HepG2 (cell line): ENCODE results near the gene TMEM221. TPM values are rescaled to one million over a fixed set of nuclear protein-coding genes. Genes with fewer than 3 reads are reported as not detected.
A peak's percentile ranks its signal among the peaks of the same experiment; 100 is the strongest.

ENCODE experiments used
- CBX2 ChIP-seq, 2 experiments: fragments of 200-600 bp in 1 of 2; sonication (generic); formaldehyde crosslinking in 1 of 2; IDR thresholded peaks; 2 replicates each; pipeline versions ENCODE4 v1.7.0 to v1.8.1; 2018 to 2022; ENCODE audit warnings: low read depth in 2 of 2, low read length in 1 of 2, mild to moderate bottlenecking in 1 of 2, missing genetic modification reagents in 1 of 2
- DNMT3B ChIP-seq: conservative IDR thresholded peaks from 2 replicates; pipeline ENCODE4 v1.6.1; 2016; ENCODE audit warnings: missing biosample characterization, control low read depth
- HNRNPH1 ChIP-seq: fragments of 200-400 bp; formaldehyde crosslinking; optimal IDR thresholded peaks from 2 replicates; pipeline ENCODE3; 2017; ENCODE audit warnings: mild to moderate bottlenecking, low read depth, low read length
- MYNN ChIP-seq: sonication (generic); formaldehyde crosslinking; IDR thresholded peaks from 2 replicates; pipeline ENCODE4 v1.4.0; 2020; ENCODE audit warnings: mild to moderate bottlenecking, low read depth, missing genetic modification reagents
- RARA ChIP-seq: IDR thresholded peaks from 2 replicates; pipeline ENCODE4 v1.6.1; 2016; ENCODE audit warnings: missing genetic modification reagents, missing compliant biosample characterization
- RFXAP ChIP-seq: sonication (generic); formaldehyde crosslinking; IDR thresholded peaks from 2 replicates; pipeline ENCODE4 v1.4.0; 2020; ENCODE audit warnings: missing genetic modification reagents, borderline replicate concordance
- SETDB1 ChIP-seq: sonication (generic); formaldehyde crosslinking; IDR thresholded peaks from 2 replicates; pipeline ENCODE4 v1.5.1; 2020; ENCODE audit warnings: missing genetic modification reagents, mild to moderate bottlenecking, borderline replicate concordance
- SIN3B ChIP-seq: fragments of 150-350 bp; IDR thresholded peaks from 2 replicates; pipeline ENCODE4 v1.6.1; 2014; ENCODE audit warnings: low read length
- ZFP36L2 ChIP-seq: sonication (generic); formaldehyde crosslinking; IDR thresholded peaks from 2 replicates; pipeline ENCODE4 v1.4.0; 2020; ENCODE audit warnings: missing genetic modification reagents
- ZNF253 ChIP-seq: sonication (generic); formaldehyde crosslinking; IDR thresholded peaks from 2 replicates; pipeline ENCODE4 v1.8.0; 2022; ENCODE audit warnings: mild to moderate bottlenecking, missing genetic modification reagents, borderline replicate concordance
- ZNF556 ChIP-seq: sonication (generic); formaldehyde crosslinking; IDR thresholded peaks from 2 replicates; pipeline ENCODE4 v1.4.0; 2020; ENCODE audit warnings: mild to moderate bottlenecking, missing genetic modification reagents, borderline replicate concordance
- ZNF75D ChIP-seq: sonication (generic); formaldehyde crosslinking; IDR thresholded peaks from 2 replicates; pipeline ENCODE4 v1.8.1; 2023; ENCODE audit warnings: missing genetic modification reagents, mild to moderate bottlenecking, borderline replicate concordance
- ZNF839 ChIP-seq: sonication (generic); formaldehyde crosslinking; IDR thresholded peaks from 2 replicates; pipeline ENCODE4 v1.4.0; 2020; ENCODE audit warnings: missing genetic modification reagents, mild to moderate bottlenecking, borderline replicate concordance
- polyA plus RNA-seq, 8 experiments: library from polyadenylated mRNA; depleted of rRNA in 3 of 8; stranded (reverse) in 7 of 8; unstranded in 1 of 8; fragments of >200 nt; fragmentation: Illumina TruSeq in 4 of 8; extraction: Trizol in 4 of 8; gene quantifications; 2 replicates each; pipeline versions ENCODE4 v1.2.1 to v1.2.3, GENCODE V29; 2011 to 2016; ENCODE audit warnings: low read depth in 4 of 8, missing spikeins in 1 of 8, mixed read lengths in 1 of 8; ENCODE audit not compliant: insufficient read depth in 1 of 8
- total RNA-seq, 5 experiments: library from RNA; depleted of rRNA; stranded (reverse); fragments of >200 nt; fragmentation: Illumina TruSeq; extraction: Trizol; gene quantifications; 2 replicates each; pipeline ENCODE4 v1.2.3, GENCODE V29; 2016; ENCODE audit warnings: low read depth in 1 of 5
- TF ChIP-seq, protein P1 (sequence below): sonication (generic); formaldehyde crosslinking; IDR thresholded peaks from 2 replicates; pipeline ENCODE4 v1.5.0; 2020; ENCODE audit warnings: missing genetic modification reagents
- TF ChIP-seq, protein P2 (sequence below): sonication (generic); formaldehyde crosslinking; IDR thresholded peaks from 2 replicates; pipeline ENCODE4 v1.5.0; 2020; ENCODE audit warnings: missing genetic modification reagents, mild to moderate bottlenecking, borderline replicate concordance
- TF ChIP-seq, protein P3 (sequence below): sonication (generic); formaldehyde crosslinking; IDR thresholded peaks from 2 replicates; pipeline ENCODE4 v1.4.0; 2020; ENCODE audit warnings: missing genetic modification reagents
- TF ChIP-seq, protein P4 (sequence below): sonication (generic); formaldehyde crosslinking; IDR thresholded peaks from 2 replicates; pipeline ENCODE4 v1.4.0; 2020; ENCODE audit warnings: missing genetic modification reagents
- TF ChIP-seq, protein P5 (sequence below): sonication (generic); formaldehyde crosslinking; IDR thresholded peaks from 2 replicates; pipeline ENCODE4 v1.5.1; 2020; ENCODE audit warnings: missing genetic modification reagents, mild to moderate bottlenecking, borderline replicate concordance

The TMEM221 gene
- total and polyA plus RNA-seq, 2 of the 13 experiments (the other 11 are each of a cell fraction or from before 2014, with no cell fraction given): 0.33 to 0.77 TPM

DNA sequence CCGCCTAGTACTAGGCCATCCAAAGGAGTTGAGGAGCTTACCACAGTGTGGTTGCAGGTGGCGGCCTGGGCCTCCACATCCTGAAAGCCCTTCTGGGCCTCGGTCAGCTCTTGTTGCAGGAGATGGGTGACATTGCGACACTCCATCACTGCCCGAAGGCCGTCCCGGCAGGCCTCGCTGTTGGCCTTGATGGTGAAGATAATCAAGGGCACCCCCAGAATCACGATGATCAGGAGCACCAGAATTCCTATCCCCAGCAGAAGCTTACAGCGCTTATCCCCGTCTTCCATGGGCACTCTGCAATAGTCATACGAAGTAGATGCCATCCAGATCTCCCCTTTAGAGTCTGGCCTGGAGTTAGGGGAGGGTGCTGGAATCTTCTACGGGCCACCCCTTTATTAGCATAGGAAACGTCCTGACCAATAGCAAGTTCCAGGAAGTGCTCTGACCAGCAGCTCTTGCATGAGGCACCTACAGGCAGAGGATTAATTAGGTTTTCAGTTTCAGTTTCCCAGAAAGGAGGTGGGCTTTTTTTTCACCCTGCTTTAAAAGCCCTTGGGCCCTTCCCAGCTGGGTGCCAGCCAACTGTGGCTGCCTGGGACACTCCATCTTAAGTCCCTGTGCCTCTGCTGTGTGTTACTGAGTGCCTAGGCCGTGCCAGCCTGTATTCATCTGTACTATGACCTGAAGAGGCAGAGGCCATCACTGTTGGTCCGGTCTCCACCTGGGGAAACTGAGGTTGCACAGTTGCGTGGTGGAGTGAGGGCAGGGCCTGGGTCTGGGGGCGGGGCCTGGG lies 43.0 kb downstream of the TMEM221 start, which contains the start of gene BST2 (continued):
- no peak for TF ChIP-seq ZFP36L2
- TF ChIP-seq, protein P1, sequence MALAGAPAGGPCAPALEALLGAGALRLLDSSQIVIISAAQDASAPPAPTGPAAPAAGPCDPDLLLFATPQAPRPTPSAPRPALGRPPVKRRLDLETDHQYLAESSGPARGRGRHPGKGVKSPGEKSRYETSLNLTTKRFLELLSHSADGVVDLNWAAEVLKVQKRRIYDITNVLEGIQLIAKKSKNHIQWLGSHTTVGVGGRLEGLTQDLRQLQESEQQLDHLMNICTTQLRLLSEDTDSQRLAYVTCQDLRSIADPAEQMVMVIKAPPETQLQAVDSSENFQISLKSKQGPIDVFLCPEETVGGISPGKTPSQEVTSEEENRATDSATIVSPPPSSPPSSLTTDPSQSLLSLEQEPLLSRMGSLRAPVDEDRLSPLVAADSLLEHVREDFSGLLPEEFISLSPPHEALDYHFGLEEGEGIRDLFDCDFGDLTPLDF (CRISPR knock-in tag): no peak
- TF ChIP-seq, protein P2, sequence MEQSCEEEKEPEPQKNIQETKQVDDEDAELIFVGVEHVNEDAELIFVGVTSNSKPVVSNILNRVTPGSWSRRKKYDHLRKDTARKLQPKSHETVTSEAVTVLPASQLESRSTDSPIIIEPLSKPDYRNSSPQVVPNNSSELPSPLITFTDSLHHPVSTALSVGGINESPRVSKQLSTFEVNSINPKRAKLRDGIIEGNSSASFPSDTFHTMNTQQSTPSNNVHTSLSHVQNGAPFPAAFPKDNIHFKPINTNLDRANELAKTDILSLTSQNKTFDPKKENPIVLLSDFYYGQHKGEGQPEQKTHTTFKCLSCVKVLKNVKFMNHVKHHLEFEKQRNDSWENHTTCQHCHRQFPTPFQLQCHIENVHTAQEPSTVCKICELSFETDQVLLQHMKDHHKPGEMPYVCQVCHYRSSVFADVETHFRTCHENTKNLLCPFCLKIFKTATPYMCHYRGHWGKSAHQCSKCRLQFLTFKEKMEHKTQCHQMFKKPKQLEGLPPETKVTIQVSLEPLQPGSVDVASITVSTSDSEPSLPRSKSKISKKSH (CRISPR knock-in tag): peak; percentile 39; the same call in 1 of the 2 replicates
- TF ChIP-seq SIN3B: no peak
- TF ChIP-seq ZNF253 (CRISPR knock-in tag): no peak
- no peak for TF ChIP-seq MYNN (CRISPR knock-in tag)
- TF ChIP-seq, protein P3, sequence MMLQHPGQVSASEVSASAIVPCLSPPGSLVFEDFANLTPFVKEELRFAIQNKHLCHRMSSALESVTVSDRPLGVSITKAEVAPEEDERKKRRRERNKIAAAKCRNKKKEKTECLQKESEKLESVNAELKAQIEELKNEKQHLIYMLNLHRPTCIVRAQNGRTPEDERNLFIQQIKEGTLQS (CRISPR knock-in tag): no peak
- no peak for TF ChIP-seq RFXAP (CRISPR knock-in tag)
- no peak for TF ChIP-seq SETDB1 (CRISPR knock-in tag)
- no peak for TF ChIP-seq CBX2 (IDR thresholded peaks at IDR 0.05; ENCODE audit: low read depth, low read length)
- TF ChIP-seq CBX2 (CRISPR knock-in tag; IDR thresholded peaks at IDR 0.05; ENCODE audit: low read depth): no peak
- TF ChIP-seq, protein P4, sequence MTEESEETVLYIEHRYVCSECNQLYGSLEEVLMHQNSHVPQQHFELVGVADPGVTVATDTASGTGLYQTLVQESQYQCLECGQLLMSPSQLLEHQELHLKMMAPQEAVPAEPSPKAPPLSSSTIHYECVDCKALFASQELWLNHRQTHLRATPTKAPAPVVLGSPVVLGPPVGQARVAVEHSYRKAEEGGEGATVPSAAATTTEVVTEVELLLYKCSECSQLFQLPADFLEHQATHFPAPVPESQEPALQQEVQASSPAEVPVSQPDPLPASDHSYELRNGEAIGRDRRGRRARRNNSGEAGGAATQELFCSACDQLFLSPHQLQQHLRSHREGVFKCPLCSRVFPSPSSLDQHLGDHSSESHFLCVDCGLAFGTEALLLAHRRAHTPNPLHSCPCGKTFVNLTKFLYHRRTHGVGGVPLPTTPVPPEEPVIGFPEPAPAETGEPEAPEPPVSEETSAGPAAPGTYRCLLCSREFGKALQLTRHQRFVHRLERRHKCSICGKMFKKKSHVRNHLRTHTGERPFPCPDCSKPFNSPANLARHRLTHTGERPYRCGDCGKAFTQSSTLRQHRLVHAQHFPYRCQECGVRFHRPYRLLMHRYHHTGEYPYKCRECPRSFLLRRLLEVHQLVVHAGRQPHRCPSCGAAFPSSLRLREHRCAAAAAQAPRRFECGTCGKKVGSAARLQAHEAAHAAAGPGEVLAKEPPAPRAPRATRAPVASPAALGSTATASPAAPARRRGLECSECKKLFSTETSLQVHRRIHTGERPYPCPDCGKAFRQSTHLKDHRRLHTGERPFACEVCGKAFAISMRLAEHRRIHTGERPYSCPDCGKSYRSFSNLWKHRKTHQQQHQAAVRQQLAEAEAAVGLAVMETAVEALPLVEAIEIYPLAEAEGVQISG: peak; percentile 21; the same call in 1 of the 2 replicates
- TF ChIP-seq RARA (CRISPR knock-in tag): no peak
- TF ChIP-seq ZNF839 (CRISPR knock-in tag): no peak
- TF ChIP-seq DNMT3B: no peak
- no peak for TF ChIP-seq ZNF75D (CRISPR knock-in tag)
- no peak for TF ChIP-seq HNRNPH1
- TF ChIP-seq, protein P5, sequence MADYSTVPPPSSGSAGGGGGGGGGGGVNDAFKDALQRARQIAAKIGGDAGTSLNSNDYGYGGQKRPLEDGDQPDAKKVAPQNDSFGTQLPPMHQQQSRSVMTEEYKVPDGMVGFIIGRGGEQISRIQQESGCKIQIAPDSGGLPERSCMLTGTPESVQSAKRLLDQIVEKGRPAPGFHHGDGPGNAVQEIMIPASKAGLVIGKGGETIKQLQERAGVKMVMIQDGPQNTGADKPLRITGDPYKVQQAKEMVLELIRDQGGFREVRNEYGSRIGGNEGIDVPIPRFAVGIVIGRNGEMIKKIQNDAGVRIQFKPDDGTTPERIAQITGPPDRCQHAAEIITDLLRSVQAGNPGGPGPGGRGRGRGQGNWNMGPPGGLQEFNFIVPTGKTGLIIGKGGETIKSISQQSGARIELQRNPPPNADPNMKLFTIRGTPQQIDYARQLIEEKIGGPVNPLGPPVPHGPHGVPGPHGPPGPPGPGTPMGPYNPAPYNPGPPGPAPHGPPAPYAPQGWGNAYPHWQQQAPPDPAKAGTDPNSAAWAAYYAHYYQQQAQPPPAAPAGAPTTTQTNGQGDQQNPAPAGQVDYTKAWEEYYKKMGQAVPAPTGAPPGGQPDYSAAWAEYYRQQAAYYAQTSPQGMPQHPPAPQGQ: no peak
- TF ChIP-seq ZNF556 (CRISPR knock-in tag): no peak; the same call in 1 of the 2 replicates
